H1 (cell line): ENCODE data around the gene EEF2K. TPM values are rescaled to one million over a fixed set of nuclear protein-coding genes. Genes with fewer than 3 reads are reported as not detected.

Experiments used
- CTCF ChIA-PET: fragments of 300-600 bp; sonication (Branson Sonifier 250); formaldehyde crosslinking; loops from one replicate; lab custom pipeline; 2021; ENCODE audit not compliant: partially characterized antibody; lab: Charles Lee
- POLR2A ChIA-PET: fragments of 300-600 bp; sonication (Branson Sonifier 250); formaldehyde crosslinking; loops from one replicate; lab custom pipeline; 2021; ENCODE audit warnings: inconsistent platforms; ENCODE audit not compliant: partially characterized antibody; lab: Charles Lee
- DNase-seq, 2 experiments: peaks; one replicate each; pipeline versions ENCODE4 v3.0.0 to v3.0.0-alpha.2; 2010 to 2022; ENCODE audit warnings: low spot score in 2 of 2, low read depth in 1 of 2, mixed read lengths in 1 of 2
- FAIRE-seq: peaks from 2 replicates; lab custom pipeline; 2011; peaks lifted over from hg19 to GRCh38; lab: Jason Lieb, UNC
- H2AFZ ChIP-seq: 2 replicates; pipeline ENCODE4 v1.8.1; 2012; ENCODE audit warnings: low read length, inconsistent platforms
- H2AK5ac ChIP-seq: 2 replicates; pipeline ENCODE4 v1.6.1; 2013; ENCODE audit warnings: low read depth, low read length
- H2BK120ac ChIP-seq: replicated peaks from 2 replicates; pipeline ENCODE3; 2013; ENCODE audit warnings: low read depth, low read length, inconsistent platforms
- H2BK12ac ChIP-seq: 2 replicates; pipeline ENCODE4 v1.6.1; 2013; ENCODE audit warnings: low read depth, low read length
- H2BK15ac ChIP-seq: 2 replicates; pipeline ENCODE4 v1.6.1; 2013; ENCODE audit warnings: low read length
- H2BK20ac ChIP-seq: 2 replicates; pipeline ENCODE4 v1.6.1; 2013; ENCODE audit warnings: low read length
- H2BK5ac ChIP-seq: 2 replicates; pipeline ENCODE4 v1.6.1; 2013; ENCODE audit warnings: low read depth, low read length
- H3K14ac ChIP-seq: 2 replicates; pipeline ENCODE4 v1.6.1; 2013; ENCODE audit warnings: inconsistent platforms; ENCODE audit not compliant: insufficient read length
- H3K18ac ChIP-seq: 2 replicates; pipeline ENCODE4 v1.6.1; 2013; ENCODE audit warnings: low read length; ENCODE audit errors: extremely low read depth
- H3K23ac ChIP-seq: 2 replicates; pipeline ENCODE4 v1.6.1; 2013; ENCODE audit warnings: inconsistent platforms; ENCODE audit not compliant: insufficient read length
- H3K23me2 ChIP-seq: 2 replicates; pipeline ENCODE4 v1.6.1; 2013; ENCODE audit warnings: low read depth, low read length
- H3K27ac ChIP-seq: 2 replicates; pipeline ENCODE4 v1.6.1; 2011; ENCODE audit warnings: low read depth, low read length, inconsistent platforms
- H3K27me3 ChIP-seq, 4 experiments: replicated peaks in 1 of 4; 1 replicate in 1 of 4; 2 replicates in 3 of 4; pipeline versions ENCODE4 v1.6.1 to v1.8.1; 2011 to 2013; ENCODE audit warnings: low read length in 3 of 4, mild to moderate bottlenecking in 3 of 4, inconsistent platforms in 2 of 4, mixed read lengths in 2 of 4, moderate library complexity in 1 of 4; ENCODE audit not compliant: control insufficient read depth in 3 of 4, insufficient read depth in 3 of 4; ENCODE audit errors: extremely low read depth in 1 of 4
- H3K36me3 ChIP-seq, 4 experiments: 2 replicates each; pipeline versions ENCODE4 v1.6.1 to v1.8.1; 2011 to 2013; ENCODE audit warnings: mild to moderate bottlenecking in 4 of 4, low read length in 3 of 4, moderate library complexity in 2 of 4, control low read depth in 1 of 4, inconsistent platforms in 1 of 4; ENCODE audit not compliant: insufficient read depth in 4 of 4, control insufficient read depth in 2 of 4
- H3K4ac ChIP-seq: replicated peaks from 2 replicates; pipeline ENCODE3; 2013; ENCODE audit warnings: low read length, low read depth, mixed read lengths, inconsistent platforms; ENCODE audit not compliant: insufficient read length
- H3K4me1 ChIP-seq, 4 experiments: replicated peaks in 1 of 4; 1 replicate in 1 of 4; 2 replicates in 3 of 4; pipeline versions ENCODE4 v1.6.1 to v1.8.1; 2011 to 2013; ENCODE audit warnings: low read length in 3 of 4, inconsistent platforms in 2 of 4, mixed read lengths in 1 of 4; ENCODE audit not compliant: insufficient read depth in 4 of 4, control insufficient read depth in 3 of 4
- H3K4me2 ChIP-seq, 2 experiments: 2 replicates each; pipeline versions ENCODE4 v1.6.1 to v1.8.1; 2011 to 2013; ENCODE audit warnings: low read depth in 2 of 2, low read length in 2 of 2, control low read depth in 1 of 2, inconsistent platforms in 1 of 2, mild to moderate bottlenecking in 1 of 2; ENCODE audit not compliant: insufficient read depth in 1 of 2
- H3K4me3 ChIP-seq, 4 experiments: fragments of 200-600, 300-600 bp in 1 of 4; sonication (generic), shearing (Covaris generic), sonication (Bioruptor Twin) in 1 of 4; 2 replicates each; pipeline versions ENCODE4 v1.5.1 to v1.8.1; 2011 to 2016; ENCODE audit warnings: low read length in 4 of 4, low read depth in 3 of 4, control low read depth in 2 of 4, inconsistent platforms in 2 of 4, mild to moderate bottlenecking in 2 of 4, mixed read lengths in 1 of 4, moderate library complexity in 1 of 4; ENCODE audit not compliant: insufficient read depth in 2 of 4; ENCODE audit errors: extremely low read depth in 1 of 4
- H3K56ac ChIP-seq: replicated peaks from 2 replicates; pipeline ENCODE3; 2013; ENCODE audit warnings: low read depth, mild to moderate bottlenecking, mixed read lengths, low read length, inconsistent platforms; ENCODE audit not compliant: insufficient read length
- H3K79me1 ChIP-seq: 2 replicates; pipeline ENCODE4 v1.6.1; 2013; ENCODE audit warnings: low read depth, low read length, control low read depth
- H3K79me2 ChIP-seq, 2 experiments: 2 replicates each; pipeline versions ENCODE4 v1.6.1 to v1.8.1; 2012 to 2013; ENCODE audit warnings: low read length in 2 of 2, mild to moderate bottlenecking in 2 of 2, inconsistent platforms in 1 of 2; ENCODE audit not compliant: insufficient read depth in 2 of 2, control insufficient read depth in 1 of 2
- H3K9ac ChIP-seq, 4 experiments: replicated peaks in 1 of 4; 1 replicate in 1 of 4; 2 replicates in 3 of 4; pipeline versions ENCODE4 v1.6.1 to v1.8.1; 2011 to 2013; ENCODE audit warnings: low read depth in 3 of 4, low read length in 3 of 4, control low read depth in 2 of 4, mild to moderate bottlenecking in 2 of 4, moderate library complexity in 2 of 4, inconsistent platforms in 1 of 4; ENCODE audit errors: extremely low read depth in 1 of 4
- H3K9me3 ChIP-seq, 2 experiments: 2 replicates each; pipeline versions ENCODE4 v1.6.1 to v1.8.1; 2012 to 2013; ENCODE audit warnings: mild to moderate bottlenecking in 2 of 2, moderate library complexity in 2 of 2, control low read depth in 1 of 2, inconsistent platforms in 1 of 2, low read depth in 1 of 2, low read length in 1 of 2, mixed read lengths in 1 of 2; ENCODE audit not compliant: insufficient read depth in 2 of 2
- H4K20me1 ChIP-seq, 2 experiments: replicated peaks in 1 of 2; 2 replicates each; pipeline versions ENCODE3 to v1.8.1; 2011 to 2013; ENCODE audit warnings: inconsistent platforms in 2 of 2, low read length in 2 of 2, mild to moderate bottlenecking in 1 of 2; ENCODE audit not compliant: insufficient read depth in 2 of 2, control insufficient read depth in 1 of 2
- H4K5ac ChIP-seq: 2 replicates; pipeline ENCODE4 v1.6.1; 2013; ENCODE audit warnings: low read length, low read depth, mixed read lengths, inconsistent platforms; ENCODE audit not compliant: insufficient read length
- H4K8ac ChIP-seq: 2 replicates; pipeline ENCODE4 v1.8.0; 2013; ENCODE audit warnings: mild to moderate bottlenecking, moderate library complexity, low read length, inconsistent platforms; ENCODE audit not compliant: insufficient read depth; ENCODE audit errors: extremely low read depth
- H4K91ac ChIP-seq: replicated peaks from 2 replicates; pipeline ENCODE3; 2013; ENCODE audit warnings: low read length, mixed read lengths, inconsistent platforms; ENCODE audit not compliant: insufficient read length
- CREB1 ChIP-seq: IDR thresholded peaks from 2 replicates; pipeline ENCODE4 v1.6.1; 2012; ENCODE audit warnings: inconsistent platforms
- EP300 ChIP-seq, 2 experiments: IDR thresholded peaks; 1 replicate in 1 of 2; 2 replicates in 1 of 2; pipeline ENCODE4 v1.6.1; 2011 to 2012; ENCODE audit warnings: low read depth in 2 of 2, low read length in 2 of 2, mild to moderate bottlenecking in 2 of 2, borderline replicate concordance in 1 of 2, inconsistent platforms in 1 of 2, moderate library complexity in 1 of 2
- GABPA ChIP-seq: IDR thresholded peaks from 2 replicates; pipeline ENCODE4 v1.6.1; 2011; ENCODE audit warnings: mild to moderate bottlenecking, low read length, moderate library complexity, borderline replicate concordance; ENCODE audit not compliant: insufficient read depth
- HDAC6 ChIP-seq: IDR thresholded peaks from one replicate; pipeline ENCODE4 v1.7.1; 2012; ENCODE audit warnings: low read depth, mild to moderate bottlenecking, inconsistent platforms, low read length, moderate library complexity
- JUN ChIP-seq: IDR thresholded peaks from 2 replicates; pipeline ENCODE4 v1.6.1; 2011; ENCODE audit warnings: low read depth, mild to moderate bottlenecking, improper control_type of control experiment, low read length
- POLR2AphosphoS5 ChIP-seq: IDR thresholded peaks from 2 replicates; pipeline ENCODE4 v1.6.1; 2011; ENCODE audit warnings: low read depth, low read length
- POU5F1 ChIP-seq: IDR thresholded peaks from 2 replicates; pipeline ENCODE4 v1.6.1; 2011; ENCODE audit warnings: low read depth, mild to moderate bottlenecking, low read length, moderate library complexity
- RAD21 ChIP-seq, 2 experiments: IDR thresholded peaks in 1 of 2; conservative IDR thresholded peaks in 1 of 2; 2 replicates each; pipeline ENCODE4 v1.6.1; 2011; ENCODE audit warnings: low read depth in 2 of 2, low read length in 2 of 2, improper control_type of control experiment in 1 of 2, inconsistent platforms in 1 of 2, mild to moderate bottlenecking in 1 of 2, moderate library complexity in 1 of 2
- RFX5 ChIP-seq: IDR thresholded peaks from 2 replicates; pipeline ENCODE4 v1.6.1; 2011; ENCODE audit warnings: low read depth, low read length, improper control_type of control experiment, borderline replicate concordance
- RXRA ChIP-seq: IDR thresholded peaks from 2 replicates; pipeline ENCODE4 v1.6.1; 2011; ENCODE audit warnings: low read depth, mild to moderate bottlenecking, low read length, moderate library complexity; ENCODE audit not compliant: insufficient read depth
- SP1 ChIP-seq: IDR thresholded peaks from 2 replicates; pipeline ENCODE4 v1.6.1; 2011; ENCODE audit warnings: low read depth, low read length
- SP2 ChIP-seq: IDR thresholded peaks from 2 replicates; pipeline ENCODE4 v1.6.1; 2012; ENCODE audit warnings: mild to moderate bottlenecking, low read length, inconsistent platforms
- TAF7 ChIP-seq: optimal IDR thresholded peaks from 2 replicates; pipeline ENCODE3; 2011; ENCODE audit warnings: low read depth, mild to moderate bottlenecking, inconsistent platforms, low read length, moderate library complexity, borderline replicate concordance
- TEAD4 ChIP-seq: IDR thresholded peaks from 2 replicates; pipeline ENCODE4 v1.6.1; 2012; ENCODE audit warnings: low read depth, low read length, inconsistent platforms, mixed read lengths
- WGBS, 2 experiments: shearing (Covaris generic) in 1 of 2; methylation state at CpG; one replicate each; pipeline versions ENCODE4 v1.1.6 to v1.1.7; 2013 to 2015; ENCODE audit warnings: low lambda C conversion rate in 2 of 2, mixed read lengths in 2 of 2, inconsistent platforms in 1 of 2, low coverage in 1 of 2, missing lambda C conversion rate in 1 of 2; ENCODE audit not compliant: insufficient replicate concordance in 2 of 2, insufficient coverage in 1 of 2, insufficient read length in 1 of 2; ENCODE audit errors: extremely low coverage in 1 of 2, missing lambda C conversion rate in 1 of 2; 5-methylcytosine and 5-hydroxymethylcytosine counted together
- polyA plus RNA-seq, 7 experiments: library from polyadenylated mRNA; depleted of rRNA in 3 of 7; stranded (reverse) in 5 of 7; unstranded in 2 of 7; fragments of >200 nt in 5 of 7; fragments of 200-250 nt in 2 of 7; gene quantifications; 1 replicate in 5 of 7; 2 replicates in 1 of 7; 4 replicates in 1 of 7; pipeline versions ENCODE4 v1.2.1 to v1.2.3, GENCODE V29; 2011 to 2013; ENCODE audit warnings: missing spikeins in 2 of 7, mixed read lengths in 2 of 7
- total RNA-seq: library from RNA; stranded (reverse); fragmentation: NEBNext Ultra II Directional; extraction: Animal tissue kit (Norgen Biotek cat#: 25700); gene quantifications from 2 replicates; pipeline ENCODE4 v1.2.1, GENCODE V29; 2021

Gene EEF2K
- total and polyA plus RNA-seq, 2 of the 8 experiments (the other 6 are each of a cell fraction or from before 2014, with no cell fraction given): 14.9 to 30.2 TPM

DNA sequence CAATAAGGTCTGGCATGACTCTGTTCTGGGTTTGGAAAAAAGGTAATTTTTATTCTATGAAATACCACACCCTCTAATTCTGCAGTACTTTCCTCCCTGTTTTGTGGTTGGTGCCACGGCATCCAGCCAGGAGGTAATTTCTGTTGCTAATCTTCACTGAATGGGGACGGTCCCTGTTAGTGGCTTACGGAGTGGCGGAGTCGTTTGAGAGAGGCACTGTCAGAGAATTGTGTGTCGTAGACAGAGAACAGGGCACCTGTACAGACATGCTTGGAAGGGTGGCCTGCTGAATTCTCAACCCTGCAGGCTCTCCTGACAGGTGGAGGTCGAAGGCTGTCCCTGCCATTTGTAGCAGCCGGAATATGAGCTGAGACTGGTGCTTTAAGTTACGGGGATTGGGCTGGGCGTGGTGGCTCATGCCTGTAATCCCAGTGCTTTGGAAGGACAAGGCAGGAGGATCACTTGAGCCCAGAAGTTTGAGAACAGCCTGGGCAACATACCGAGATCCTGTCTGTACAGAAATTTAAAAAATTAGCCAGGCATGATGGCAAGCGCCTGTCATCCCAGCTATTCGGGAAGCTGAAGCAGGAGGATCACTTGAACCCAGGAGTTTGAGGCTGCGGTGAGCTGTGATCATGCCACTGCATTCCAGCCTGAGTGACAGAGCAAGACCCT is 33.2 kb downstream of the EEF2K start:
- H3K14ac ChIP-seq: no peak overlapping the region
- CTCF ChIA-PET: interaction anchor here (1.1 to 2.0 kb wide), 4 partner anchors 14 to 32 kb away, joined by 3 to 8 read pairs (median 6); no protein-coding TSS in a partner anchor
- TF ChIP-seq RAD21 (IDR thresholded peaks at IDR 0.05 in 1 of 2, conservative IDR thresholded peaks at IDR 0.05 in 1 of 2; ENCODE audit: low read depth in 2 of 2, low read length in 2 of 2) (no peak), RFX5 (no peak), TEAD4 (no peak), EP300 (IDR thresholded peaks at IDR 0.05; ENCODE audit: borderline replicate concordance in 1 of 2, low read depth in 2 of 2, low read length in 2 of 2) (no peak), POLR2AphosphoS5 (no peak), JUN (no peak), RXRA (no peak), POU5F1 (no peak), CREB1 (no peak), TAF7 (no peak), GABPA (no peak), SP2 (no peak), HDAC6 (no peak), SP1 (no peak)

More for the DNA sequence above, 33.2 kb downstream of the EEF2K start:
- Histone ChIP-seq H3K4me2 (no peak overlapping the region), H3K9ac (no peak overlapping the region), H4K5ac (no peak overlapping the region), H3K4me1 (no peaks in the 10 kb centered on the region), H3K4ac (no peak overlapping the region), H3K18ac (no peak overlapping the region), H2BK15ac (no peak overlapping the region), H3K27me3 (no peaks in the 10 kb centered on the region), H2BK120ac (no peak overlapping the region), H2BK5ac (no peak overlapping the region), H3K56ac (no peak overlapping the region), H3K23me2 (no peaks in the 10 kb centered on the region), H2BK20ac (no peak overlapping the region), H3K23ac (no peak overlapping the region), H3K36me3 (no peaks in the 10 kb centered on the region), H3K9me3 (no peaks in the 10 kb centered on the region), H3K4me3 (no peak overlapping the region), H4K20me1 (no peaks in the 10 kb centered on the region), H4K91ac (no peak overlapping the region), H3K79me1 (no peaks in the 10 kb centered on the region), H2BK12ac (no peak overlapping the region), H4K8ac (no peak overlapping the region), H3K27ac (no peak overlapping the region), H3K79me2 (no peaks in the 10 kb centered on the region), H2AFZ (no peak overlapping the region), H2AK5ac (no peak overlapping the region)
- FAIRE-seq: no peak
- DNase-seq: no peak
- 84% methylated on average over 14 of the region's 14 CpGs; no CpG with 5 or more reads in 1 of the 2 experiments for WGBS, 2 experiments
- POLR2A ChIA-PET: interaction anchor here (0.6 to 1.3 kb wide), 4 partner anchors 8 to 14 kb away, joined by 3 read pairs; no protein-coding TSS in a partner anchor
